ENCODE measurements around the gene ZMAT5. TPM values are rescaled to one million over a fixed set of nuclear protein-coding genes. Genes with fewer than 3 reads are reported as not detected.

Gene ZMAT5
- total RNA-seq, 1 donor from 2014 or later = 20.2 TPM

DNA sequence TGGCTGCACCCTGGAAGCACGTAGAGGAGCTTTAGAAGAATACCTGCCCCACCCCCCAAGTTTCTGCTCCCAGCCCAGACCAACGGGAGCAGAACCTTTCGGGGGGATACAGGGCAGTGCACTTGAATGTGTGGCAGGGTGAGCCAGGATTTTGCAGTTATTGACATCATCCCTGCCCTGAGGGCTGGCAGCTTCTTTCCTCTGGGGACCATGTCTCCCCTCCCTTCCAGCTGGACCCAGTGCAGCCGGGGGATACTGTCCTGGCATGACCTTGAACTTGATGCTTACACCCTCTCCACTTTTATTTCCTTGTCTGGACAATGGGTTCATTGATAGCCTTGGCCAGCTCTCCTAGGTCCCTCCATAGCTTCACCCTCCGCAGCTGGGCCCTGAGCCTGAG, 51.1 kb downstream of the ZMAT5 start:
- Mint-ChIP-seq H3K9me3 (ENCODE audit: unreplicated experiment) (no peaks in the 10 kb centered on the region), H3K4me1 (ENCODE audit: unreplicated experiment) (no peaks in the 10 kb centered on the region), H3K27ac (ENCODE audit: unreplicated experiment) (no peak overlapping the region), H3K27me3 (ENCODE audit: unreplicated experiment) (peaks cover 9% of the 10 kb centered on the region), H3K4me3 (ENCODE audit: unreplicated experiment) (no peak overlapping the region), H3K36me3 (ENCODE audit: low read depth, unreplicated experiment) (no peaks in the 10 kb centered on the region)
- no peak for DNase-seq (ENCODE audit: low spot score)
- TF ChIP-seq, protein P1, sequence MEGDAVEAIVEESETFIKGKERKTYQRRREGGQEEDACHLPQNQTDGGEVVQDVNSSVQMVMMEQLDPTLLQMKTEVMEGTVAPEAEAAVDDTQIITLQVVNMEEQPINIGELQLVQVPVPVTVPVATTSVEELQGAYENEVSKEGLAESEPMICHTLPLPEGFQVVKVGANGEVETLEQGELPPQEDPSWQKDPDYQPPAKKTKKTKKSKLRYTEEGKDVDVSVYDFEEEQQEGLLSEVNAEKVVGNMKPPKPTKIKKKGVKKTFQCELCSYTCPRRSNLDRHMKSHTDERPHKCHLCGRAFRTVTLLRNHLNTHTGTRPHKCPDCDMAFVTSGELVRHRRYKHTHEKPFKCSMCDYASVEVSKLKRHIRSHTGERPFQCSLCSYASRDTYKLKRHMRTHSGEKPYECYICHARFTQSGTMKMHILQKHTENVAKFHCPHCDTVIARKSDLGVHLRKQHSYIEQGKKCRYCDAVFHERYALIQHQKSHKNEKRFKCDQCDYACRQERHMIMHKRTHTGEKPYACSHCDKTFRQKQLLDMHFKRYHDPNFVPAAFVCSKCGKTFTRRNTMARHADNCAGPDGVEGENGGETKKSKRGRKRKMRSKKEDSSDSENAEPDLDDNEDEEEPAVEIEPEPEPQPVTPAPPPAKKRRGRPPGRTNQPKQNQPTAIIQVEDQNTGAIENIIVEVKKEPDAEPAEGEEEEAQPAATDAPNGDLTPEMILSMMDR (IDR thresholded peaks at IDR 0.05; ENCODE audit: unreplicated experiment) = no peak

DNA sequence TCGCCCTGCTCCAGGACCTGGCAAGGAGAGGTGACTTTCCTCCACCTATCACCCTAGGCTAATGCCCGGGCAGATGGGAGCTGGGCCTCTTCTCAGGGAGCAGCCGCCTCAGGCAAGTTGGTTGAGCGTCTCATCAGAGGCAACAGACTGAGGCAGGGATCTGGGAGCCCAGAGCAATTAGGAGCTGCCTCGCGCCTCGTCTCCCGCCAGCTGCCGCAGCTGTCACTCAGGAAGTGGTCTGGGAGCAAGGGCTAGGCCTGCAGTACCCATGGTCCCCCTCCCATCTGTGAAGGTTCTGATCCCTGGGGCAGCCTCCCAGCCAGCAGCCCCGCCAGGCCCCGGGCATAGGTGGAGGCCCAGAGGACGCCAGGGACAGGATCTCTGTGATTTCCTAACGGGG, 51.6 kb downstream of the ZMAT5 start:
- no peak for DNase-seq (ENCODE audit: low spot score)
- TF ChIP-seq, protein P1 (IDR thresholded peaks at IDR 0.05; ENCODE audit: unreplicated experiment) = no peak
- Mint-ChIP-seq H3K27ac (ENCODE audit: unreplicated experiment) (no peak overlapping the region), H3K4me1 (ENCODE audit: unreplicated experiment) (no peaks in the 10 kb centered on the region), H3K9me3 (ENCODE audit: unreplicated experiment) (no peaks in the 10 kb centered on the region), H3K4me3 (ENCODE audit: unreplicated experiment) (no peak overlapping the region), H3K36me3 (ENCODE audit: low read depth, unreplicated experiment) (no peaks in the 10 kb centered on the region), H3K27me3 (ENCODE audit: unreplicated experiment) (peaks cover 9% of the 10 kb centered on the region)

DNA sequence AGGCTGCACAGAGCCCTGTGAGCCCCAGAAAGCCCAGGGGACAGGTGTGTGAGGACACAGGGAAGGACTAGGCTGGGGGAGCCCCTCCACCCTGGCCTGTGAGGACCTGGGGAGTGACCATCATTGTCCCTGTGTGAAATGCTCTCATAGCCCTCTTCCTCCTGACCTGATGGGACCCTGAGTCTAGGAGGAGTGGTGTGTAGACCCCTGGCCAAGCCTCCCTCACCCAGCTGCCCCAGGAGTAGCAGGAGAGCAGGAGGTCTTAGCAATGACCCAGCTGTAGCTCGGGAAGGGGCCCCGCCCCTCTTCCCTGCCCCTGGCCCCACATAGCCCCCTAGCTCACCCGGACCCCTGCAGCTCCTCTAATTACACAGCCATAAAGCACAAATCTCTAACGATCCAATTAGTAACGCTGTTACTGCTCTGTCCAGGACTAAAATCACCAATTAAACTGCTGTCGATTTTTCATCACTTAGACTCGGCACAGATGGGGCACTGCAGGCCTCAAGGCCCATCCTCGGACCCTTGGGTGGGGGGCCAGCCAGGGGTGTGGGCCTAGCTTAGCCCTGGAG, 53.6 kb downstream of the ZMAT5 start:
- no peaks in the 10 kb centered on the region for H3K36me3 Mint-ChIP-seq (ENCODE audit: low read depth, unreplicated experiment)
- DNase-seq (ENCODE audit: low spot score) = no peak
- TF ChIP-seq, protein P1 (IDR thresholded peaks at IDR 0.05; ENCODE audit: unreplicated experiment) = no peak
- no peaks in the 10 kb centered on the region for H3K9me3 Mint-ChIP-seq (ENCODE audit: unreplicated experiment)
- H3K27ac Mint-ChIP-seq (ENCODE audit: unreplicated experiment) = no peak overlapping the region
- no peaks in the 10 kb centered on the region for H3K4me1 Mint-ChIP-seq (ENCODE audit: unreplicated experiment)
- H3K27me3 Mint-ChIP-seq (ENCODE audit: unreplicated experiment) = peaks cover 5% of the 10 kb centered on the region
- H3K4me3 Mint-ChIP-seq (ENCODE audit: unreplicated experiment) = no peak overlapping the region

DNA sequence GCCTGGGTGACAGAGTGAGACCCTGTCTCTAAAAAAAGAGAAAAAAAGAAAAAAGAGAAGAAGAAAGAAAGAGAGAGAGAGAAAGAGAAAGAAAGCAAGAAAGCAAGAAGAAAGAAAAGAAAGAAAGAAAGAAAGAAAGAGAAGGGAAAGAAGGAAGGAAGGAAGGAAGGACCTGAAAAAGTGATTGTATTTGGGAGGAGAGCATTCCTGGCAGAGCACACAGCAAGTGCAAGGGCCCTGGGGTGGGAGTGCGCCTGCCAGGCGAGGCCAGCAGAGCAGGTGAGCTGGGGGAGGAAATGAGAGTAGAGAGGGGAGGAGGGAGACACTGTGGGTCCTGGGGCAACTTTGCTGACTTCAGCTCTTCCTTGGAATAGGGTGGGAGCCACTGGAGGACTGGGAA, 54.7 kb downstream of the ZMAT5 start:
- no peak for DNase-seq (ENCODE audit: low spot score)
- TF ChIP-seq, protein P1 (IDR thresholded peaks at IDR 0.05; ENCODE audit: unreplicated experiment) = no peak
- no peaks in the 10 kb centered on the region for H3K36me3 Mint-ChIP-seq (ENCODE audit: low read depth, unreplicated experiment)
- no peaks in the 10 kb centered on the region for H3K9me3 Mint-ChIP-seq (ENCODE audit: unreplicated experiment)
- H3K4me3 Mint-ChIP-seq (ENCODE audit: unreplicated experiment) = no peak overlapping the region
- no peaks in the 10 kb centered on the region for H3K4me1 Mint-ChIP-seq (ENCODE audit: unreplicated experiment)
- H3K27me3 Mint-ChIP-seq (ENCODE audit: unreplicated experiment) = no peaks in the 10 kb centered on the region
- H3K27ac Mint-ChIP-seq (ENCODE audit: unreplicated experiment) = no peak overlapping the region

DNA sequence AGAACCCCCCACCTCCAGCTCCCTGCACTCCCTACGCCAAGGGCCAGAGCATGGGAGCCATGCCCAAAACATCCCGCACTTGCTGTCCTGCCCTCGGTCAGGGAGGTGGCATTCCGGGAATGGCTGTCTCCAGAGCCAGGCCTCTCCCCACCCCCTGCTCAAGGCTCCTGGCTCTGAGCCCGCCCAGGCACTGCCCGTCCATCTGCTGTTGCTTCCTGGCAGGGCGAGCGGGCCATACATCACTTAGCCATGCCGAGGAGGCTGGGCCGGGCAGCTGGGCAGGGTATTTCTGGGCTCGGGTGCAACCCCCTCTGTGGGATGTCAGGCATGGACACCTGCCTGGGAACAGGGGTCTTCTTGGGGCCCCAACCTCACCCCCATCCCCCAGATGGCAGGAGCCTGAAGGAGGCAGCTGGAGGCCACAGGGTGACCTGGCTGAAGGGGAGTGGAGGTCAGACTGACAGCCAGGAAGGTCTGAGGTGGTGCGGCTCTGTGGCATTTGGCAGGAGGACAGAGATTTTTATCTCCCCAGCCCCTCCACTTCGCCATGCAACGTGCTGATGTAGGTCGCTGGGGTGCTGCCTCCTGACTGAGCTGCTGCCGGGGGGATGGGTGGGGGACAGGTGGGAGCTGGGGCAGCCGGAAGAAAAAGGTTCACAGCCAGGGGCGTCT, 55.7 kb downstream of the ZMAT5 start:
- DNase-seq (ENCODE audit: low spot score) = no peak
- Mint-ChIP-seq H3K4me3 (ENCODE audit: unreplicated experiment) (no peak overlapping the region), H3K4me1 (ENCODE audit: unreplicated experiment) (no peaks in the 10 kb centered on the region), H3K36me3 (ENCODE audit: low read depth, unreplicated experiment) (no peaks in the 10 kb centered on the region), H3K27ac (ENCODE audit: unreplicated experiment) (no peak overlapping the region), H3K27me3 (ENCODE audit: unreplicated experiment) (no peaks in the 10 kb centered on the region), H3K9me3 (ENCODE audit: unreplicated experiment) (no peaks in the 10 kb centered on the region)
- TF ChIP-seq, protein P1 (IDR thresholded peaks at IDR 0.05; ENCODE audit: unreplicated experiment) = no peak

Measured in endothelial cell (in vitro differentiated cells).